Measurements from ENCODE around the gene C10orf105. TPM values are rescaled to one million over a fixed set of nuclear protein-coding genes. Genes with fewer than 3 reads are reported as not detected.

The C10orf105 gene
- total RNA-seq, 1 donor from 2014 or later: 0.33 TPM

DNA sequence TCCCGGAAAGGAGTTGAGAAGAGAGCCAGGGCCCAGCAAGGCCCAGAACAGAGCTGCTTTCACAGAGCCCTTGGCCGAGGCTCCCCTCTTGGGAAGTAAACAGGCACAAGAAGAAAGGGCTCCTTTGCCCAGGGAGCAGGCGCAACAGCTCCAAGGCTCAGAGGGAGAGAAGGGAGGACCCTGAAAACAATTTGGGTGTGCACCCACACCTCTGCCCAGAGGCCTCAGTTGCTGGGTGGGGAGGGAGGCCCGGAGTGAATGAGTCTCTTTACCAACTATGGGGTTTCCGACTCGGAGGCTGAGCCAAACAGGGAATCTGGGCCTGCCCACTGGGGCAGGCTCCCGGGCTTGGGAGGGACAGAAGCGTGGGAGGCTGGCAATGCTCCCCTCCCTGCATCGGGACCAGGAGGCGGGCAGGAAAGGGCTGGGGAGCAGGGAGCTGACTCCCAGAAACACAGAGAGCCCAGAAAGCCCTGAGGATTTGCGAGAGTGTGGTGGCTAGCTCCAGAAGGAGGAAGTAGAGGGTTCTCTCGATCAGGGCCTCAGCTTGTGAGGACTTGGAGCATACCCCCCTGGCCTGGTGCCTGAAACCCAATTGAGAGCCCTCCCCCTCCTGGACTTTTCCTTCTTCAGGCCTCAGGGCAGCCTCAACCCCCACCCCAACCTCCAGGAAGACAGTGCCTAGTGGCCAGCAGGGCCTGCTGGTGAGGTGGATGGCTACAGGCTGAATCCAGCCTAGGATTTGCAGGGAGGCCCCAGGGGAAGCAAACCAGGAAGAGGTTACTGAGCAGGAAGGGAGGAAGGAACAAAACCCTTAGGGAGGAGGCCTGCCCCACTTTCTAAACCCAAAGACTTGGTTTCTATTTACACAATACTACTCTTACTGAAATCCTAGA, 6.2 kb downstream of the C10orf105 start:
- peaks cover 52% of the 10 kb centered on the region for H3K4me1 Mint-ChIP-seq
- no peaks in the 10 kb centered on the region for H3K27me3 Mint-ChIP-seq
- H3K4me3 Mint-ChIP-seq: peak overlapping the region; percentile 77
- intact Hi-C loops (cut with micrococcal nuclease): loop anchor here (1.0 kb wide), 1 partner anchor 13 kb away; no protein-coding TSS in a partner anchor
- no peaks in the 10 kb centered on the region for H3K9me3 Mint-ChIP-seq
- no peaks in the 10 kb centered on the region for H3K36me3 Mint-ChIP-seq (ENCODE audit: low read depth)
- H3K27ac Mint-ChIP-seq: peak overlapping the region; percentile 97
- peak; percentile 81 for DNase-seq

DNA sequence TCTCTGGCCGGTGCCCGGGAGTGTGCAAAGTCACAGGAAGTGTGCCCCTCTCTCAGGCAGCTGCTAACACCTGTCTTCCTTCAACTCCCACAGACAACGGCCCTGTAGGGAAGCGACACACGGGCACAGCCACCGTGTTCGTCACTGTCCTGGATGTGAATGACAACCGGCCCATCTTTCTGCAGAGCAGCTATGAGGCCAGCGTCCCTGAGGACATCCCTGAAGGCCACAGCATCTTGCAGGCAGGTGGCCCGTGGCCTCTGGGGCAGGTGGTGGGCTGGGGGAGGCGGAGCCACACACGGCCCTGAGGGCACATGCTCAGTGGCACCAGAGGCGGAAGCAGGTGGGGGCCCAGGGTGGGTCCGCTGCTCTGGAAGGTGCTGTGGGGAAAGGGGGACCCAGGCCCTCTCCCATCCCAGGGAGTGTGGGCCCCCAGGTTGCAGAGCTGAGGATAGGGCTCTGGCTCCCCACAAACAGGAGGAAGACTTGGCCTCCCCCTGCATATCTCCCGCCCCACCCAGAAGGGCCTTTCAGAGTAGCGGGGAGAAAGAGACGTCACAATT, 6.9 kb downstream of the C10orf105 start:
- H3K36me3 Mint-ChIP-seq (ENCODE audit: low read depth): no peaks in the 10 kb centered on the region
- H3K27ac Mint-ChIP-seq: peak overlapping the region; percentile 97
- intact Hi-C loops (cut with micrococcal nuclease): loop anchor here (1.0 kb wide), 1 partner anchor 14 kb away; no protein-coding TSS in a partner anchor
- no peaks in the 10 kb centered on the region for H3K9me3 Mint-ChIP-seq
- peak; percentile 68 for DNase-seq
- H3K4me1 Mint-ChIP-seq: peaks cover 58% of the 10 kb centered on the region
- H3K27me3 Mint-ChIP-seq: no peaks in the 10 kb centered on the region
- H3K4me3 Mint-ChIP-seq: peak overlapping the region; percentile 77

DNA sequence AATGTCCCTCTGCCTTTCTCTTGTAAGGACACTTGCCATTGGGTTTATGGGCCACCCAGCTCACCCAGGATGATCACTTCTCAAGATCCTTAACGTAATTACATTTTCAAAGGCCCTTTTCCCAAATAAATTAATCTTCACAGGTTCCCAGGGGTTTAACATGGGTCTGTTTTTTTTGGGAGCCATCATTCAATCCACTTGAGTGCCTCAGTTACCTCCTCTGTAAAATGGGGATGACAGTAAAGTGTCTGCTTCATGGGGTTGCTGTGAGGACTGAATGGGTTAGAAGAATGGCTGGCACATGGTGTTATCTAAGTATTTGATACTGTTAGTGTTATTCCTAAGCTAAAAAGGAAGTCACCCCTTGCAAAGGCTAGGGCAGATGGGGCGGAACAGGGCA, 7.4 kb downstream of the C10orf105 start:
- Mint-ChIP-seq H3K4me3 (no peak overlapping the region), H3K36me3 (ENCODE audit: low read depth) (no peaks in the 10 kb centered on the region), H3K9me3 (no peaks in the 10 kb centered on the region), H3K4me1 (peaks cover 59% of the 10 kb centered on the region), H3K27ac (peak overlapping the region; percentile 97), H3K27me3 (no peaks in the 10 kb centered on the region)
- DNase-seq: no peak
- intact Hi-C loops (cut with micrococcal nuclease): no loop called here

DNA sequence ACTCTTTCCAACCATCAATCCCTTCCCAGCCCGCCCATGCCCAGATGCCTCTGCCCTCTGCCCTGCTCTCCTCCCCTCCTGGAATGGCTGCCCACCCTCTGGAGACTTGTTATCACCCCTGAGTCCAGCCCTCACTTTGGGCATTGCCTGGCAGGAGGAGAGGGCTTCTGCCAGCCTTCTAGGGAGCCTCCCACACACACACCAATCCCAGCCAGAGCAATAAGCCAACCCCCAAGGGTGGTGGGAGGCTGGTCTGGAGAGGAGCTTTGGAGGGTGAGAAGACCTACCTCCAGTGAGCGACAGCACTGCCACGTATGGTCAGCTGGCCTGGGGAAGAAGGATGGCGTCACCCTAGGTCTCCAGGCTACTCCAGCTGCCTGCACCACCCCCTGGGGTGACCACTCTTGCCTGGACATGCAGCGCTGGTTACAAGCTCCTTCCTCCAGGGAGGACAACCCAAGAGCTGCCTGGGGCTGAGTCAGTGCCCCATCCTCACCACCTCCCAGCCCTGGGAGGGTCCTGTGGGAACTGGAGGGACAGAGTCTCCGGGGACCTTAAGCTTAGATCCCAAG, 8.4 kb downstream of the C10orf105 start:
- intact Hi-C loops (cut with micrococcal nuclease): no loop called here
- H3K4me3 Mint-ChIP-seq: no peak overlapping the region

DNA sequence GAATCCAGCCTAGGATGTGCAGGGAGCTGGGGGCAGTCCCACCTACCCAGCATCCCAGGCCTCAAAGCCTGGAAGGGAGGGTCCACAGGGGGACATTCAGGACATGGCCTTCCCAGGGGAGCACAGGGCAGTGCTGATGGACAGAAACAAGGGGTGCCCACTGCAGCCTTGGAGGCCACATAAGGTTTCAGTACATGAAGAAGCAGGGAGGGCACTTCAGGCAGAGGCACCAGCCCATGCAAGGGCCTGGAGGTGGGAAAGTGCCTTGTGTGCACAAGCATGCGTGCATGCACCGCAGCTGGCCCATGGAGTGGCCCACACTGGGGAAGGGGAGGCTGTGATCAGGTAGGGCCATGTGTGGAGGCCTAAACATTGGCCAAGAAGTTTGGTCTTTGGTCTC, 9.1 kb downstream of the C10orf105 start:
- DNase-seq: no peak
- Mint-ChIP-seq H3K36me3 (ENCODE audit: low read depth) (no peaks in the 10 kb centered on the region), H3K4me3 (no peak overlapping the region), H3K9me3 (no peaks in the 10 kb centered on the region), H3K27me3 (no peaks in the 10 kb centered on the region), H3K27ac (peak overlapping the region; percentile 61), H3K4me1 (peaks cover 52% of the 10 kb centered on the region)
- intact Hi-C loops (cut with micrococcal nuclease): no loop called here

More for the DNA sequence above, 8.4 kb downstream of the C10orf105 start:
- H3K9me3 Mint-ChIP-seq: no peaks in the 10 kb centered on the region
- peaks cover 55% of the 10 kb centered on the region for H3K4me1 Mint-ChIP-seq
- no peaks in the 10 kb centered on the region for H3K36me3 Mint-ChIP-seq (ENCODE audit: low read depth)
- no peaks in the 10 kb centered on the region for H3K27me3 Mint-ChIP-seq
- DNase-seq: no peak
- peak overlapping the region; percentile 97 for H3K27ac Mint-ChIP-seq

DNA sequence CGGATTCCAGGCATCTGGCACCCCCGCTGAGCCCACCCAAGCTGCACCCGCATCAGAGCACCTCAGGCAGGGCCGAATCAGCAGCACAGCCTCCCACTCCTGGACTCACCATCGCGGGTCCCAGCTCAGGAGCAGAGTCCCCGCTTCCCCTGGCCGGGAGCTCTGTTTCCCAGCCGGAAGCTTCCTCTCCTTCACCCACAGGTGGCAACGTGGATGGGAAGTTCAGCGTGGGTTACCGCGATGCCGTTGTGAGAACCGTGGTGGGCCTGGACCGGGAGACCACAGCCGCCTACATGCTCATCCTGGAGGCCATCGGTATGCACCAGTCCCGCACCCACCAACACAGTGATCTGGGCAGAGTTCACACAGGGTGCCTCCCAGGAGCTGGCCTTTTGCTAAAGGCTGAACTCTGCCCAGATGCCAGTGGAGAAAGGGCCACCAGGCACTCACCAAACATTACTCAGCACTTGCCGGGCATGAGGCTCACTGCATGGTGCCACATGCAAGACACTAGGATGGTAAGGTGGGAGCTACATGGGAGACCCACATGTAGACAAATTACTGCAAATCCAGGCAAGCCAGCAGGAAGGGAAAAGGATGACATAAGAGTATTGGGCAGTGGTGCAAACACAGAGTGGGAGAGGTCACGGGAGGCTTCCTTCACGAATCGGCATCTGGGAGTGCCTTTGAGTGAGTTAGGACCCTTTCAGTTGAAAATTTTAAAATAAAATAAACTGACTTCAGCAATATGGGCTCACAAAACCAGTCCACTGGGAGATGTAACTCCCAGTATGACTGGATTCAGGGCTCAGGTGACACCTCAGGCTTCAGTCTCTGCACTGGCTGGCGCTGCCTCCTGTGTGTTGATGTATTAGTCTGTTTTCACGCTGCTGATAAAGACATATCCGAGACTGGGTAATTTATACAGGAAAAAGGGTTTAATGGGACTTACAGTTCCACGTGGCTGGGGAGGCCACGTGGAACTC, 10.4 kb downstream of the C10orf105 start:
- Mint-ChIP-seq H3K27ac (peak overlapping the region; percentile 4), H3K4me1 (peaks cover 43% of the 10 kb centered on the region), H3K36me3 (ENCODE audit: low read depth) (no peaks in the 10 kb centered on the region), H3K4me3 (no peak overlapping the region), H3K27me3 (no peaks in the 10 kb centered on the region), H3K9me3 (no peaks in the 10 kb centered on the region)
- no peak for DNase-seq
- intact Hi-C loops (cut with micrococcal nuclease): loop anchor here (2.0 to 5.0 kb wide), 2 partner anchors 327 to 394 kb away; no protein-coding TSS in a partner anchor

DNA sequence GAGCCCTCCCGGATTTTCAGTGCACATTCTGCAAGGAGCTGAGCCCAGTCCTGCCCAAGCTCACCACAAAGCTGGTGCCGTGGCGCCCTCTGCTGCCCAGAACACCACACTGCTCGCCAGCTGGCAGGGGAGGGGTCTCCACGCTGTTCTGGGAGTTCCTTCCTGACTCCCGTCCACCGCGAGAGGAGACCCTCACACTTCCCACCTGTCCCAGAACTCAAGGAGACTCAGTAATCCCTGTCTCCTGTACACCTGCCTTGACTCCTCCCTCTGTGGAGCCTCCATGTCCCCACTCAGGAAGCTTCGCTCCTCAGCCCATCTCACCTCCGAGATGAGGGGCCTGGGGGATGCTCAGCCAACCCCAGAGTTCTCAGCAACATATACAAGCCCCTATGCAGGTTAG, 11.3 kb downstream of the C10orf105 start:
- H3K36me3 Mint-ChIP-seq (ENCODE audit: low read depth): no peaks in the 10 kb centered on the region
- H3K9me3 Mint-ChIP-seq: no peaks in the 10 kb centered on the region
- no peak overlapping the region for H3K27ac Mint-ChIP-seq
- DNase-seq: peak; percentile 91
- peaks cover 34% of the 10 kb centered on the region for H3K4me1 Mint-ChIP-seq
- intact Hi-C loops (cut with micrococcal nuclease): loop anchor here (2.0 to 5.0 kb wide), 2 partner anchors 326 to 394 kb away; no protein-coding TSS in a partner anchor
- H3K27me3 Mint-ChIP-seq: no peaks in the 10 kb centered on the region
- H3K4me3 Mint-ChIP-seq: no peak overlapping the region

DNA sequence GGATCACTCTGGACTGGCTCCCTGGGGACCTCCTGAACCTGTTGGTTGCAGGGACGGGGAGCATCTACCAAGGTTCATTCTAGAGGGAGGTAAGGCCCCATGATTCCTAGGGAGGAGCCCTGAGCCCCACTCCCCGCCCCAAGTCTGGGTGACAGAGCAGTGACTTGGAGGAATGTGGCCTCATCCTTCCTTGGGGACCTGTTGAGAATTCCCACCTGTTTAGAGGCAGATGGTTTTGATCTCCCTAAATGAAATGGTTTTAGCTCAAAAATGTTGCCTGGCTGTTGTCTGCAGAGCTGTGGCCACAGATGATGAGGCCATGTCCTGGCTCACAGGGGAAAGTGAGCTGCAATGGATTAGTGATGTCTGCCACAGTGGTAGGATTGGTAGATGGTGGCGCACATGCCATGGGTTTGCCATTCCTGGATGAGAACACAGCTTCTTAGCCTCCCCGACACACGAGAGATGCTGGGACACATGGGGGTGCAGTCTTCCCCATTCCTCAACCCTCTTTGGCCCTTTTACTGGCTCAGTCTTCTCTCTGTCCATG, 12.3 kb downstream of the C10orf105 start:
- intact Hi-C loops (cut with micrococcal nuclease): loop anchor here (5.0 kb wide), 1 partner anchor 325 kb away; no protein-coding TSS in a partner anchor
- Mint-ChIP-seq H3K4me1 (peaks cover 27% of the 10 kb centered on the region), H3K9me3 (no peaks in the 10 kb centered on the region), H3K36me3 (ENCODE audit: low read depth) (no peaks in the 10 kb centered on the region), H3K4me3 (no peak overlapping the region), H3K27me3 (no peaks in the 10 kb centered on the region), H3K27ac (no peak overlapping the region)
- no peak for DNase-seq

DNA sequence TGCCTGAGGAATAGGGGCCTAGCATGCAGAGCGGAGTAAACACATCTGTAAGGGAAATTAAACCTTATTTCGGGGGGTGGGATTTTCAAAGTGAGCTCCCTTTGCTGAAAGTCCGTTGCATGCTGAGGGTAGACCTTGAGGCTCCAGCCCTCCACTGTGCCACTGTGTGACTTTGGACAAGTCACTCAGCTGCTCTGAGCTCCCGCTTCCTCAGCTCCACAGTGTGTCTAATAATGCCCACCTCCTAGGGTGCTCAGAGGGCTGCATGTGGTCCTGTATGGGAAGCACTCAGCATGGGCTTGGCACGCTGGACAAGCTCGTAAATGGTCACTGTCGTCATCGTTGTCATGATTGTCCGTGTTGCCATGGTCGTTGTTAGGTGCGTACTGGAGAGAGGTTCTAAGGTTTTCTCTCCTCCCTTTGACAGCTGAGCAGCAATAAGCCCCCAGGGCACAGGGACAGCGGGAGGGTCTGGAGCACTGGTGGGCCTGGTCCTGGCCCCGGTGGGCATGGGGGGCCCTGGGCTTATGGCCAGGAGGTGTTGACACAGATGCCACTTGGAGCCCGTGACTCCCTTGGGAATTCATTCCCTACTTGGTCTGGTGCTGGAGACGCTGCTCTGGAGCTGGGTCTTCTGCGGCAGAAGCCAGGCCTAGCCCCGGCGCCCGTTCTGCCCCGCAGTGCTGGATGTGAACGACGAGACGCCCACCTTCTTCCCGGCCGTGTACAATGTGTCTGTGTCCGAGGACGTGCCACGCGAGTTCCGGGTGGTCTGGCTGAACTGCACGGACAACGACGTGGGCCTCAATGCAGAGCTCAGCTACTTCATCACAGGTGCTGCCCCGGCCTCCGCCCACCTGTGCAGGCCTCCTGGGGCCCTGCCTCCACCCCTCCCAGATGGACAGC, 13.1 kb downstream of the C10orf105 start:
- peaks cover 21% of the 10 kb centered on the region for H3K4me1 Mint-ChIP-seq
- H3K9me3 Mint-ChIP-seq: no peaks in the 10 kb centered on the region
- no peak for DNase-seq
- no peaks in the 10 kb centered on the region for H3K27me3 Mint-ChIP-seq
- no peak overlapping the region for H3K27ac Mint-ChIP-seq
- H3K4me3 Mint-ChIP-seq: no peak overlapping the region
- no peaks in the 10 kb centered on the region for H3K36me3 Mint-ChIP-seq (ENCODE audit: low read depth)
- intact Hi-C loops (cut with micrococcal nuclease): loop anchor here (5.0 kb wide), 1 partner anchor 324 kb away; no protein-coding TSS in a partner anchor

DNA sequence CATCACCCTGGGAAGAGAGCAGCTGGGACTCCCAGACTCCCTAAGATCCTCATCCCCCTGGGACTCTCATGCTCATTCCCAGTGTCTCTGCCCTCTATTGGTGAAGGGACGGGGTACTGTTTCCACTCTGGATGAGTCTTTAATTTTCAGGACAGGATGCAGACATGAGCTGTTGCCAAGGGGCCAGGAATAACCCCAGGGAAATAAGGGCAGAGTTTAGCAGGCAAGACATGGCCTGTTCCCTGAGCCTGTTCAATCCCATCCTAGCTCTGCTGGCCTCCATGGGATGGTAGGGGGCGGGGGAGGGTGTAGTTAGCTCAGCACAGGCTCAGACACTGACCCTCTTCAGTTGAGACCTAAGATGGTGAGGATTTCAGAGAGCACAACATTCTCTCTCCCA, 14.0 kb downstream of the C10orf105 start:
- Mint-ChIP-seq H3K36me3 (ENCODE audit: low read depth) (no peaks in the 10 kb centered on the region), H3K27me3 (no peaks in the 10 kb centered on the region), H3K4me1 (peaks cover 19% of the 10 kb centered on the region), H3K9me3 (no peaks in the 10 kb centered on the region), H3K27ac (no peak overlapping the region), H3K4me3 (no peak overlapping the region)
- intact Hi-C loops (cut with micrococcal nuclease): loop anchor here (5.0 kb wide), 1 partner anchor 323 kb away; no protein-coding TSS in a partner anchor
- no peak for DNase-seq

DNA sequence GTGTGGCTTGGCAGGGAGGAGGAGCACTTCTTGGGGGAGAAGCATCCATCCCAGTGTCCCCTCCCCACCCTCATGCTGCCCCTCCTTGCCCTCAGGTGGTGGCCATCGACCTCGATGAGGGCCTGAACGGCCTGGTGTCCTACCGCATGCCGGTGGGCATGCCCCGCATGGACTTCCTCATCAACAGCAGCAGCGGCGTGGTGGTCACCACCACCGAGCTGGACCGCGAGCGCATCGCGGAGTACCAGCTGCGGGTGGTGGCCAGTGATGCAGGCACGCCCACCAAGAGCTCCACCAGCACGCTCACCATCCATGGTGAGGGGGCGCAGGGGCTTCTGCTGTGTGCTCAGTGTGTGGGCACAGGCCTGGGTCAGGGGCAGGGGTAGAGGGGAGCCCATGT, 14.8 kb downstream of the C10orf105 start:
- Mint-ChIP-seq H3K4me3 (no peak overlapping the region), H3K9me3 (no peaks in the 10 kb centered on the region), H3K4me1 (peaks cover 18% of the 10 kb centered on the region), H3K36me3 (ENCODE audit: low read depth) (no peaks in the 10 kb centered on the region), H3K27me3 (no peaks in the 10 kb centered on the region), H3K27ac (no peak overlapping the region)
- intact Hi-C loops (cut with micrococcal nuclease): loop anchor here (5.0 kb wide), 1 partner anchor 323 kb away; no protein-coding TSS in a partner anchor
- no peak for DNase-seq

DNA sequence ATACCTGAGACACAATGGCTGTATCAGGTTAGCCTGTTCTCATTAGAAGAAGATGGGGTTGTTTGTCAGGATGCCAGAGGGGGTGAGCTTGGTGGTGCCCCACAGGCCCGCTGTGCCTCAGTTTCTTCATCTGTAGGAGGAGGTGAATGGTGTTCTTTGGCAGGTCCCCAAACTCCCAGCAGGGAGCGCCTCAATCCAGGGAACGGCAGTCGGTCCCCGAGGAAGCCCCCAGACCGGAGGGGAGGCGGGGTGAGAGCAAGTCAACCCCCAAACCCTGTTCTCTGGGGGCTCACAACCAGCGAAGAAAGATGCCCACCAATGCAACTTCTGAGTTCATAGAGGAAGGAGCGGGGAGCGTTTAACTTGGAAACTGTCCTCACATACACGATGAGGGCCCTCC, 16.0 kb downstream of the C10orf105 start:
- DNase-seq: no peak
- intact Hi-C loops (cut with micrococcal nuclease): no loop called here
- H3K9me3 Mint-ChIP-seq: no peaks in the 10 kb centered on the region
- H3K36me3 Mint-ChIP-seq (ENCODE audit: low read depth): no peaks in the 10 kb centered on the region
- H3K27me3 Mint-ChIP-seq: no peaks in the 10 kb centered on the region
- H3K4me3 Mint-ChIP-seq: no peak overlapping the region
- peak overlapping the region; percentile 34 for H3K27ac Mint-ChIP-seq
- H3K4me1 Mint-ChIP-seq: peaks cover 18% of the 10 kb centered on the region

Measured in activated CD4-positive, alpha-beta T cell treated with anti-CD3 and anti-CD28 coated beads, Interleukin-2, amount 10 ng/mL, durations not matched to agents 24 days and 14 days (primary cell).